Stimulated activated CD4-positive, alpha-beta T cell treated with anti-CD3 and anti-CD28 coated beads, Interleukin-1b, Interleukin-23, amount 100 ng/mL, for 1 hour (primary cell): Measurements from ENCODE around the gene RFPL1.

ENCODE experiments used
- DNase-seq, 2 donors: peaks; one replicate each; pipeline ENCODE4 v3.0.0-alpha.2; 2020; ENCODE audit warnings: low read depth in 2 of 2

RFPL1 gene

GRCh38 chr22:29443452-29443851, 5.1 kb downstream of the RFPL1 start:
- no peak for DNase-seq

GRCh38 chr22:29443861-29444792, 5.7 kb downstream of the RFPL1 start:
- DNase-seq = no peak

- no peak for DNase-seq
These were observed 7.1 kb downstream of the RFPL1 start for GRCh38 chr22:29445508-29445907.

- DNase-seq = no peak
These were observed 9.5 kb downstream of the RFPL1 start for GRCh38 chr22:29447906-29448305.

GRCh38 chr22:29449296-29449875, 11.0 kb downstream of the RFPL1 start:
- no peak for DNase-seq

GRCh38 chr22:29450222-29450621, 11.8 kb downstream of the RFPL1 start:
- no peak for DNase-seq

GRCh38 chr22:29451863-29452262, 13.5 kb downstream of the RFPL1 start:
- DNase-seq = no peak

- DNase-seq = no peak
These were observed 15.9 kb downstream of the RFPL1 start for GRCh38 chr22:29454276-29454675.

GRCh38 chr22:29456211-29456671, 17.9 kb downstream of the RFPL1 start:
- DNase-seq = no peak

GRCh38 chr22:29457730-29458129, 19.3 kb downstream of the RFPL1 start:
- no peak for DNase-seq

- no peak for DNase-seq
These were observed 20.2 kb downstream of the RFPL1 start for GRCh38 chr22:29458551-29458950.

GRCh38 chr22:29459773-29460172, 21.4 kb downstream of the RFPL1 start:
- DNase-seq = no peak

- DNase-seq = no peak
These were observed 22.9 kb downstream of the RFPL1 start for GRCh38 chr22:29461263-29461662.

GRCh38 chr22:29463629-29464028, 25.2 kb downstream of the RFPL1 start:
- no peak for DNase-seq

- no peak for DNase-seq
These were observed 26.2 kb downstream of the RFPL1 start for GRCh38 chr22:29464581-29464980.

GRCh38 chr22:29469755-29470154, 31.4 kb downstream of the RFPL1 start:
- DNase-seq = no peak

- DNase-seq = peak; percentile 31 to 38
These were observed 31.9 kb downstream of the RFPL1 start for GRCh38 chr22:29470159-29470855.

GRCh38 chr22:29473001-29473400, 34.6 kb downstream of the RFPL1 start:
- no peak for DNase-seq

- DNase-seq = no peak
These were observed 37.2 kb downstream of the RFPL1 start for GRCh38 chr22:29475550-29475949.

- no peak for DNase-seq
These were observed 37.7 kb downstream of the RFPL1 start for GRCh38 chr22:29476116-29476515.

GRCh38 chr22:29477723-29478318, 39.4 kb downstream of the RFPL1 start:
- no peak for DNase-seq
